HG03571 (cell line): Measurements from ENCODE around the gene NOL7.

Source experiments
- ATAC-seq: cut with Tn5 transposase; IDR thresholded peaks from one replicate; pipeline ENCODE4 v1.9.1; 2021; ENCODE audit not compliant: unreplicated experiment

The NOL7 gene

DNA sequence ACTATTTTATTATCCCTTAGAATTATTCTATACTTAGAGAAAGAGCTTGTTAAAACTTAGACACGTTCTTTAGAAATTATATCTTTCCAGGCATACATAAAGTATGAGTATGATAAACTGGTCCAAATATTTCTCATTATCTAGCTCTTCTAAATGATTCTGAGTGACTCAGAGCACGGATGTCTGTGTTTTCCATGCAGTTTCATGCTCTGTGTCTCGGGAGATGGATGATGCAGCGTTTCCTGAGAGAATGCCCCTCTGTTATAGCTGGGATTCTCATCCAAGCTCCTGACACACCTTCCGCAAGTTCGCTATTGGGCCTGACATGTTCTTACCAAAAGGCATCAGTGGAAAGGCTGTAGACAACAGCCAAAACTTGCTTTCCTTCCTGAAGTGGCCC is 21.4 kb upstream of the NOL7 start:
- no peak for ATAC-seq

DNA sequence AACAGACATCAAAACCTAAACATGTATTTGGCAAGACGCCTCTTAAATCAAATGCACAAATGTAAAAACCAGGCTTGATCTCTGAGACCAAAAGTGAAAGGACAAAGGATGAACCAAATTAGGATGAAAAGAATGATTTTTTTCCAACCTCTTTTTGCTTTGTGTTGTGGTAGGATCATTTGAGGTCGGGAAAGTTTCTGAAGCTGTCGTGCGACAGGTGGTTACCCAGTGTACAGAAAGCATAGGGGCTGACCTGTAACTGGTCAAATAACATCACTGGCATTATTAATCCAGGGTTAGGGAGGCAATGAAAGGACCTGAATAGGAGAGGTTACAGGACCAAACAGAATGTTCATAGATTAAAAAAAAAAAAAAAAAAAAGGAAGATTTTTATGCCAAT is 18.1 kb upstream of the NOL7 start:
- ATAC-seq, result no peak

DNA sequence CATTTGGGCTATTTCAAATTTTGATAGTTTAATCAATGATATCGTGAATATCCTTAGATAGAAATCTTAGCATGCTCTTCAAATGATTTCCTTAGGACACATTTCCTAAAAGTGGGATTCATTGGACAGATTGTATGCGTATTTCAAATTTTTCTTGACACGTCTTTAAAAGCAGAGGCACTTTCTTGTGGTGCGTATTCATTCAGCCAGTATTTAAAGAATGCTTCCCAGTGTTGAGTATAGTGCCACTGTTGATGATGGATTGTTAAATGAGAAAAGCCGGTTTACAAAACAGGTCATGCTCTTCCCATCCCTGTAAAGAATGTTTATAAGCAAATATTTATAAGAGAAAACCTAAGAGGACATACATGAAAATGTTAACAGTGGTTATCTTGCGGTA is 15.1 kb upstream of the NOL7 start:
- ATAC-seq, result no peak

DNA sequence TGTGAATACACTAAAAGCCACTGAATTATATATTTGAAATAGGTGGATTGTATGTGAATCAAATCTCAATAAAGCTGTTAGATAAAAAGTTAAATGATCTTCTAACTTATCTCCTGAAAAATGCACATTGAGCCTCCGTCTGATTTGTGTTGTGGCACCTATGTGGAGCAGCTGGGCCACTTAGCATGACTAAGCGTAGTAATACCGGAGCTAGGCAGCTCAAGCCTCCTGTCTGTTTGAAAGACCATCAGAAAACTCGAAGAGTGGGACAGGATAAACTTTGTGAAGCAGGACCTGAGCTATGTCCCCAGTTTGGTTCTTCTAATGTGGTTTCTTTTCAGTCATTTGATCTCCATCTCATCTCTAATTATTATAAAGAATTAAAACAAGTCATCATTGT is 11.0 kb upstream of the NOL7 start:
- ATAC-seq, result no peak

DNA sequence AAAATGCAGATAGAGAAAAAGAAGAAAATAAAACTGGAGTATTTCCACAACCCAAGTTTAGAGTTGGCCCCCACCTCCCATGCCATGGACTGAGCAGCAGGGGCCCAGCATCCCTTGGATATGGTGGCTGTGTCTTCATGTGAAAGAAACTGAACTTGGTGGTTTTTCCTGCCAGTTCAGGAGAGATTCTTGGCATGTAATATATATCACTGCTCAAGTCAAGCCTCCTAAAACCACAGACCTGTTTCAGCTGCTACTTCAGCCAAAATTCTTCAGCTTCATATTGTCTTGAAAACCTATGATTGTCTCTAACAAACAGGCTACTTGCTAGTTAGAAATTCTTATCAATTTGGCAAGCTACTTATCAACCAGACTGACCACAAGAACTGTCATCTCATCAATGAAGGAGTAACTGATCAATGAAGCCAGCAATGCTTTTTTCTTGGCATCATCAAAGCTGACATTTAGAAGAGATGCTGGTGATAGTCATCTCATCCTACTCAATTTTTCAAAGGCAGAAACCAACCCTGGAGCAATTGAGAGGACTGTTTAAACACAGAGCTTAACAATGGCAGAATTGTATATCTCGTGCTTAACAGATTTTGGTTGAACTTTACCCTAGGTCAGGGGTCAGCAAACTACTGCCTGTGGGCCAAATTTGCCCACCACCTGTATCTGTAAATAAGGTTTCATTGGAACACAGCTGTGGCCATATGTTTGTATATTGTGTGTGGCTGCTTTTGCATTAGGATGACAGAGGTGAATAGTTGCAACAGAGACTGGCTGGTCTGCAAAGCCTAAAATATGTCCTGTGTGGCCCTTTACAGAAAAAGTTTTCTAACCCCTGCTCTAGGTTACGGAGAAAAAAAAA is 10.4 kb upstream of the NOL7 start:
- ATAC-seq, result no peak

DNA sequence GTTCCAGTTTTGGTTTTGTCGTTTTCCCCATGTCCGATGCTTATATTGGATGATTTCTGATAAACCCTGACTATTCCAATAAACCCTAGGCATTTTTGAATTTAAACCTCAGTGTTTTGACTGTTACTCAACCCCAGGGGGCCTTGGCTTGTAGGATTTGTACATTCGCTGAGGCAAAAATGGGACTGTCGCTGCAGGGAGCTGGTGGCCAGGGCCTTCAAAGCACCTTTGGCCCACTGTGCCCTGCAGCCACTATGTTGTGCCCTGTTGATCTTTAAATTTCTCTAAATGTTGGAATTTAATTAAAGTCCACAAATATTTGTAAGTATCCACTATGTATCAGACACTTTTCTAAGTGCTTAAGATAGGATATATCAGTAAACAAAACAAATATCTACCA is 9.5 kb upstream of the NOL7 start:
- no peak for ATAC-seq

DNA sequence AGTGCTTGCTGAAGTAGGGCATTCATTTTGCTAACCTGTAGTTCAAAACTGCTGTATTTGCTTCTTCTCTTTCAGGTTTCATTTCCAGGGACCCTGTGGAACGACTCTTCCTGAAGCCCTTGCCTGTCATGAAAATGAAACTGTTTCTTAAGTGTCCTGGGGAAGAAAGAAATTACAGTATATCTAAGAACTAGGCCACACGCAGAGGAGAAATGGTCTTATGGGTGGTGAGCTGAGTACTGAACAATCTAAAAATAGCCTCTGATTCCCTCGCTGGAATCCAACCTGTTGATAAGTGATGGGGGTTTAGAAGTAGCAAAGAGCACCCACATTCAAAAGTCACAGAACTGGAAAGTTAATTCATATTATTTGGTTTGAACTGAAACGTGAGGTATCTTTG is 3.4 kb upstream of the NOL7 start:
- ATAC-seq, result no peak

DNA sequence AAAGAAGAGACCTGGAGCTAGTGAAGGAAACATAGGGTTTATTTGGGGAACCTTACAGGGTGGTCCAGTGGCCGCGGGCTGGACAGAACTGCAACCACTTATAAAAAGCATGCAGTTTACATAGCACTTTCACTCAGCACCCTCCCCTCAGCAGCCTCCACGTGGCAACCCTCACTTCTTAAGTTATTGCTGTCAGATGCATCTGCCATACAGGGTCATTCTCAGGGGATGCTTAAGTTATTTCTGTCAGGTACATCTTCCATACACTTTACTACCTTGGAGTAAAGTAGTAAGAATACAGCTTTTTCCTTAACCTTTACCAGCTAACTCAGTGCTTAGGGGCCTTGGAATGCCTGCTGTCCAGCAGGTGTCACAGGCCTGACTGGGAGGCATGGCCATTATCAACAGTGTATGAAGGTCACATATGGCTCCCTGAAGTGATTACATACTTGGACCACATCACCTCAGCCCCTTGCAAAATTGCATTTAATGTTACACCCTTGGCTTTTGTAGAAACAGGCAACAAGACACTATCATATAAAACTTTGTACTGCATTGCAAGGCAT is 2.0 kb upstream of the NOL7 start:
- no peak for ATAC-seq

DNA sequence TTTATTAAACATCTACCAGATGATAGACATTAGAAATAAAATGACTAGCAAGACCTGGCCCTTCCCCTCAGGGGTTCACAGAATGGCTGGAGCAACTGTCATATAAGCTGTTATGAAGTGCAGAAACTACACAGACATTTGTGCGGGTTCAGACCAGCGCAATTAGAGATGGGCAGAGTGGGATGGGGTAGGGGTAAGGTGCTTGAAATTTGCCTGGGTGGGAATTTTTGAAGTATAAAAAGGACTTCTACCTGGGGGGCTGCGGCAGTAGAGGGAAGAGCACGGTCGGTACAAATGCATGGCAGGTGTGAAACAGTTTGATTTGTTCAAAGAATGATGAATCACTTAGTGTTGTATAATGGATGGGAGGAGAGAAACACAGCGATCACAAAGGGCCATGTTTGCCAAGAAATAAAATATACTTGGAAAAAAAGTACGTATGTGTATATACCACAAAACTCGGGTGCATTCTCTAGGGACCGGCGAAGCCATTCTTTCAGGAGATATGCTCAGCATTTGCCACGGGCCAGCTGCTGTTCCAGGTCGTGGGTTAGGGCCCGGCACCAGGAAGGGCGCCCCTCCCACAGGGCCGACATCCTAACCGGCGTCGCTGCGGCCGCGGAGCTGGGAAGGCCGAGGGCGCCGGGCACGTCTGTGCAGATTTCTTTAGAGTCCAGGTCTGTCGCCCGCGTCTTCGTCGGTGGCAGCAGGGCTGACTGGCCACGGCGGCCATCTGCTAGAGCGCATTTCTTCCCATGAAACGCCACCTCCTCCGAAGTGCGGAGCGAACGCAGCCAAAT is 809 bp upstream of the NOL7 start:
- peak; percentile 15 for ATAC-seq

DNA sequence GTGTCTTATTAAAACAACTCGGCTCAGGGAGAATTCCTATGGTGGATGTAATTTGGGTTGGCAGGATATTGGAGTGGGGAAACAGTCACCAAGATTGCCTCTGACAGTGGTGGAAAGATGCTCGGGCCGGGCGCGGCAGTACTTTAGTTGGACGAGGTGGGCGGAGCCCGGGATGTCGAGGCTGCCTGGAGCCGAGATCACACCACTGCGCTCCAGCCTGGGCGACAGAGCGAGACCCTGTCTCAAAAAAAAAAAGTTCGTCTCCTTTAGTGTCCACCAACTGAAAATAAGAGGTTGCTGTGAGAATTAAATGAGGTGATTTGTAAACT is 621 bp downstream of the NOL7 start:
- ATAC-seq, result peak; percentile 15

DNA sequence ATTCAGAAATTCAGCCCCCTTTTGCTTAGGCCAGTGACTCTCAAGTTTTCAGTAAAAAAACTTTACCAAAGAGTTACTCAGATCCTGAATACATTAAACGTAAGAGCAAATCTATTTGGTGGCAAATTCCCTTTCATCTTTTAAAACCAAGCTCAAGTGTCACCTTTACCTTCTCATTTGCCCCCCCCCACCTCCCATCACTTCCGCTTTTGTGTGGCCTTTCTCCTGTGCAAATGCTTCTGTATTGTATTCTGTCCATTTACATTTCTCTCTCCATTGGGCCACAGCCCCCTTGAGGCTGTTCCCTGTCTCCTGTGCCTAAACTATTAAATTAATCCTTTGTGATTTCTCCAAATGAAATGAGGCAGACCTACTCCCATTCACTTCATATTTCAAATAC is 1.9 kb downstream of the NOL7 start:
- no peak for ATAC-seq

DNA sequence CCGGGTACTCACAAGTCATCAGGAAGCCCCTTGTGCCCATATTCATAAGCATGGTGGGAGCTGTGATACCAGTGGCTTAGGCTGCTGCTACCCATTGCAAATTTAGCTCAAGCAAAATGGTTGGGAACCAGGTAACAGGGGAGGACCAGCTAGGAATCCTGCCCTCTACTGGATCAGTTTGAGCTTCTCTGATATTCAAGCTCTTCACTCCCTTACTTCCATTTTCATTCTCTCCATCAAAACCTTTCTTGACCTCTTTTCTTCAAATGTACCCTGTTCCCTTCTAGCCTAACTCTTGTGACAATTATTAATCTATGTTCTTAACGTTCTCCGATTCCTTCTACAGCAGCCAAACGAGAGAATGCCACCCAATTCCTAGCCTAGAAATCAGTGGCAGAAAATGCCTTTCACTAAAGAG is 9.7 kb downstream of the NOL7 start:
- ATAC-seq, result no peak

DNA sequence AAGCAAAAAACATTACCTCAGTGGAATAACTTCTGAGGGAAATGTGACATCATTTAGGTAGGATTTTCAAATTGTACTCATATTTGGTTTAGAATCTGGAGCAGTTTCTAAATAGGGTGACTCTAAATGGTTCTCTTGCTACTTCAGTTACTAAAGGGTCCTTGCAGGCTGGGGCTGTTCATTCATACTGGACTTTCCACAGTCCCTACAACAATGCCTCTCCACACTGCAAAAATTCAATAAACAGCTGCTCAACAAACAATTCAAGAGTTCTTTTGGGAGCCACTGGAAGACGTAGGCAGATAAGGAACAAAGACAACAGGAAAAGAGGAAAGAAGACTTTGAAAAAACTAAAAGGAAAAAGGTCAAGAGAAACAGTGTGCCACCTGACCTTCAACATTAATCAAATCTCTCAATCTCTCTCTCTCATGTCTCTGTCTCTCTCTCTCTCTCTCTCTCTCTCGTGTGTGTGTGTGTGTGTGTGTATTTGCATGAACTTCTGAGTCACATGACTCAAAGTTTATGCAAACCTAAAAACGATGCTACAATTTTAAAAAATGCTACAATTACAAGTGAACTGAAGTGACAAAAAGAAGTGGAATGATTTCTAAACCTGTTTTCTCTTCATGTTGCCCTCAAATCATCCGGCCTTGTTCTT is 14.5 kb downstream of the NOL7 start:
- ATAC-seq, result no peak

DNA sequence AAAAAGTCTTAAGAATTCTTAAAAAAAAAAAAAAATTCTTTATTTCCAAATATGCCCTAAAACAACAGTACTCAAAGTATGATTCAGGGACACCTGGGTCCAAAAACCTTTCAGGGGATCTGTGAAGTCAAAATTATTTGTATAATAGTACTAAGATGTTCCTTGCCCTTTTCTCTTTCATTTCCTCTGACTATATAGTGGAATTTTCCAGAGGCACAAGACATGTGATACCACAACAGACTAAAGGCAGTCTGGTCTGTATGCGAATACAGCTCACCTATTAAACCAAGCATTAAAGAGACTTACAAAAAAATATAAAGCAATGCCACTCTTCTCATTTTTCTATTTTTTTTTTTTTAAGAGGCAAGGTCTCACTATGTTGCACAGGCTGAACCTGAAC is 15.4 kb downstream of the NOL7 start:
- no peak for ATAC-seq

DNA sequence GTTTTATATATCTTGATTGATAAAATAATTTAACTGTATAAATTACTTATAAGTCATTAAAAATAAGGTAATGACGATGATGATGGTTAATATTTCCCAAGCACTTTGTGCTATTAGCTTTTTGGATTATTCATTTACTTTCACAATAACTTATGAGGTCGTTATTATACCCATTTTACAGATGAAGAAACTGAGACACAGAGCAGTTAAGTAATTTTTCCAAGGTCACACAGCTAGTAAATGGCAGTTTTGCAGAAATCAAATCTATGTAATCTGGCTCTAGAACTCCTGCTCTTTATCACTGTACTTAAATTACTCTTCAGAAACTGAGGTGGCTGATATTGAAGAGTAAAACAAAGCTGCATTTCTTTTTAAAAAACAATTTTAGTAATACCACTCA is 18.2 kb downstream of the NOL7 start:
- no peak for ATAC-seq

DNA sequence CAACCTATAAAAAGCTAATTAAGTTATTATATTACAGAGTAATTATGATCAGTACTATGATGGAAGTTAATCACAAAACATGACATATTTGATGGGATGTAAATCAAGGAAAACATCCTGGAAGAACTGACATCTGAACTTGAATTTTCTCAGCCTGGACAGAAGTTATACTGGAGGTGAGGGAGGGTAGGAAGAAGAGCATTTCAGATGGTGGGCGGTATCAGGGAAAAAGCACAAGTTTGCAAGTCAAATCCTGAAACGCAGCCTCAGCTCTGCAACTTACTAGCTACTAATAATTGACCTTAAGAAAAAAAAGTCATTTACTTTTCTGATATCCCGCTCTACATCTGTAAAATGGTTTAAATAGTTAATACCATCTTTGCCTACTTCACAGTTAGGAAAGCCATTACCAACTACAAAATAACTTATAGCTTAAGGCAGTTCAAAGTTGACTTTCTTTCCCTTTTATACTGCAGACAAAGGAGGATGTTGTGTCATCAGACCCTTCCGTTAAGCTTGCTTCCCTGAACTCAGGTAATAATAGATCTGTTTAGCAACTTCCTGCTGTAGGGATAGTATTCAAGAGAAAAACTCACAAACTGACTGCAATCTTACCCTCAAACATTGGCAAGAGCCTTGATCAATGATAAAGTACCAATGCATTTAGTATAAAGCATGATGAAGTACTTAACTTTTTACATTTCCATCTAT is 21.0 kb downstream of the NOL7 start:
- ATAC-seq, result no peak

DNA sequence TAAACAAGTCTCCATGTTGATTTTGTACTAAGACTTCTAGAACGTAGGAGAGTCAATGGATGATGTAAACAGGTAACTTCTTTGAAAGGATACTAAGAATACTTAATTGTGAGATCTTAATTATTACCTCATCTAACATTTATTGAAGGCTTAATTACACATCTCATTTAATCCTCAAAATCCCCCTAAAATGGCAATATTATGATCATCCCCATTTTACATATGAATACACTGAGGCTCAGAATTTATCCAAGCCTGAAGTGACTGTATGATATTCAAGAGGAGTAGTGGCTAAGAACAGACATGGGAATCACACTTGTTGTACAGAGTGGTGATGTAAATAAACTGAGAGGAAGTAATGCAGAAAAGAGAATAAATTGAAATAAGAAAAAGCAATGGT is 22.9 kb downstream of the NOL7 start:
- no peak for ATAC-seq

DNA sequence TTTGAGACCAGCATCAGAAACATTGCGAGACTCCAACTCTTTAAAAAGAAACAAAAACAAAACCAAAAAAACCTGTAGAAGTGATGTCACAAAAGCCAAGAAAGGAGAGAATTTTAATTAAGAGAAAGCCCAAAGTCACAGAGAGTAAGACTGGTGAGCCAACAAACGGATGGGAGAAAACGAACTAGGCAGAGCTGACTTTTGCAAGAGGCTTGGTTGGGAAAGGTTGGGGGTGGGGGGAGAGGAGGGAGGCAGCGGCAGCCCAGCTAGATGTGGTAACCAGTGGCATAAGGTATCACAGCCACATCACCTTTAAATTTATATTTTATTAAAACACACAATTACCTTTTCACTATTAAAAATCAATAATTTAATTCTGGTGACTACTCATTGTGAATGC is 23.5 kb downstream of the NOL7 start:
- ATAC-seq, result no peak

DNA sequence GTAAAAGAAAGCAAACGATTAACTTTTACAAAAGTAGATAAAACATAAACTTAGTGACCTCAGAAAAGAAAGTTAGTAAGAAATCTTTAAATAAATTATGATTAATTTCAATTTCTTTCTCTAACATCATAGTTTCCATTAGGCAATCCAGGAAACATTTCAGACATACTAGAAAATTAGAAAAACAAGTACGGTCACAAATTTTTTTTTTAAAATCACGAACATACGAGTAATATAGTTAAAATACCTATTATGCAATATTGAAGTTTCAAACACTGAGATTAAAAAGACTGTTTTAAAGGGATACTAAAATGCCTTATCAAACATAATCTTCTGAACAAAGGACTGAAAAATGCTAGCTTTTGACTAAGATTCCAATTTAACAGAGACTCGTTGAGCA is 26.2 kb downstream of the NOL7 start:
- no peak for ATAC-seq

DNA sequence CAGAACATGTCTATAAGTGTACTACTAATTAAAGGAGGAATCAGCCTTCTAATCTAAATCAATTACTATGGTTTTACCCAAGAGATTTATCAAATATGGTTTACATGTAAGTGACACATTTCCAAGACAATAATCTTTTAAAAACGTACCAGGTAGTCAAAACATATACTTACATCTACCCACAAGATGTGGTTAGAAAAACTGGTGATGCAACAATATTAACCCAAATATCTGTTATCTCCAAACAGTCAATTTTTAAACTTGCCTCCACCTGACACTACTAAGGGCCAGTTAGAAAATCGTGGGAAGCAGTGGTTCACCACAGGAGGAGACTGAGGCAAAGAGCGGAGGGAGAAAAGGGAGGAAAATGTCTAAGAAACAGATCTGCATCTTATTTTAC is 28.0 kb downstream of the NOL7 start:
- ATAC-seq, result no peak

DNA sequence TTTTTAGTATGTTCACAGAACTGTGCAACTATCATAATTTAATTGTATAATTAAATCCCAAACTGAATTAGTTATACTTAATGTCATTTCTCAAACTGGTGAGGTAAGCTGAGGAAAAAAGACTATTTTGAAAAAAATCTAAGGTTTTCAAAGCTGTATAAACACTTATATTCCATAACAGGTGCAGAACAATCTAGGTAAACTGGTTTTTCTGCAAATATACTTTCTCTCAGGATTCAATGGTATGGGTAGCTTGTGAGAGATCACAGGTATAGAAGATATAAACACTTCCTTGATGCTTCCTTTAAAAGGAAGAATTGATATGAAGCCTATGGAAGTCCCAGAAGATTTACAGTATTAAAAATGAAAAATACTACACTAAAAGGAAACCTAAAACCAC is 33.7 kb downstream of the NOL7 start:
- ATAC-seq, result no peak
